ENCODE results near the gene CASP6.
"Not testable (repeated sequence)": the region's sequence is repeated elsewhere in the genome, so short reads cannot be mapped to it uniquely, and the experiment has no call there.

The CASP6 gene

DNA sequence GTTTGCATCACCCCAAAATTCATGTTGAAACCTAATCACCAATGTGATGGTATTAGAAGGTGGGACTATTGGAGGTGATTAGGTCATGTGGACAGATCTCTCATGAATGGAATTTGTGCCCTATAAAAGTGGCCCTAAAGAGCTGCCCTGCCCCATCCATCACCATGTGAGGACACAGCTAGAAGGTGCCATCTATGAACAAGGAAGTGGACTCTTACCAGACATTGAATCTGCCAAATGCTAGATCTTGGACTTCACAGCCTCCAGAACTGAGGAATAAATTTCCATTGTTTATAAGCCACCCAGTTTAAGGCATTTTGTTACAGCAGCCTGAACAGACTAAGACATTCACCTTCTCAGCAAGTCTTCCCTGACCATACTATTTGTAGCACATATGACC is 19.1 kb upstream of the CASP6 start:
- no peak for DNase-seq
- intact Hi-C loops (cut with DNase I) = no loop called here

DNA sequence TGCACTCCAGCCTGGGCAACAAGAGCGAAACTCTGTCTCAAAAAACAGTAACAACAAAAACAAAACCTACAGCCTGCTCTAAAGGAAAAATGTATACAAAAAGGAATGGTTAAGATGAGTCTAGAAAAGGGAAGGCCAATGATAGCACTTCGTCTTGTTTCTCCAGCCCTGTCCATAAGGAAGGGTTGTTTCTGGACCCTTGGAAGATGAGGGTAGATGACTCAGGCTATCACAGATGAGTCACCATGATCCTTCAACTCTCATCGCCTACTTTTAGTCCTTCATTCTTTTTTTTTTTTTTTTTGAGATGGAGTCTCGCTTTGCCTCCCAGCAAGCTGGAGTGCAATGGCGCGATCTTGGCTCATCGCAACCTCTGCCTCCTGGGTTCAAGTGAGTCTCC is 17.8 kb upstream of the CASP6 start:
- no peak for DNase-seq
- intact Hi-C loops (cut with DNase I) = no loop called here

DNA sequence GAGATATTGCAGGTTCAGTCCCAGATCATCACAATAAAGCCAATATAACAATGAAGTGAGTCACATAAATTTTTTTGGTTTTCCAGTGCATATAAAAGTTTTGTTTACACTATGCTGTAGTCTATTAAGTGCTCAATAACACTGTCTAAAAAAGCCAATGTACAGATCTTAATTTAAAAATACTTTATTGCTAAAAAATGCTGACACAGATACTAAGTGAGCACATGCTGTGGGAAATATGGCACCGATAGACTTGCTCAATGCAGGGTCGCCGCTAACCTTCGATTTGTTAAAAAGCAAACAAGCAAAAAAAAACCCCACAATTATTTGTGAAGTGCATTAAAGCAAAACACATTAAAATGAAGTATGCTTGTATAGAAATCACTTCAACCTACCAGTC is 16.4 kb upstream of the CASP6 start:
- no peak for DNase-seq
- intact Hi-C loops (cut with DNase I) = no loop called here

DNA sequence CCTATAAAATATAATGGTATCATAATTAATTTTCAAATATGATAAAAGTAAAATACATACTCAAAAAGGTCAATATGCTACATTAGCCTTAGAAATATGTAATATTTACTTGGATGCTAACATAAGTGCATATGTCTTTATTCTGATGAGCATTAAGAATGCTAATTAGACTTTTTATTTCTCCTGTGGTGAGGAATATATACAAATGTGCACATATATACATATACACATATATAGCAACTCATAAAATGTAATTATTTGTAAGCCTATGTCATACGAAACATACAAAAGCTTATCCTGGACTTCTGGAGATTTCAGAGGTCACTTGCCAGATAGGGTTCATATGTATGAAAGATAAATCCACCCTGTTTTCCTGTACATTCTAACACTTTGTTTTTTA is 15.5 kb upstream of the CASP6 start:
- DNase-seq = no peak
- intact Hi-C loops (cut with DNase I) = no loop called here

DNA sequence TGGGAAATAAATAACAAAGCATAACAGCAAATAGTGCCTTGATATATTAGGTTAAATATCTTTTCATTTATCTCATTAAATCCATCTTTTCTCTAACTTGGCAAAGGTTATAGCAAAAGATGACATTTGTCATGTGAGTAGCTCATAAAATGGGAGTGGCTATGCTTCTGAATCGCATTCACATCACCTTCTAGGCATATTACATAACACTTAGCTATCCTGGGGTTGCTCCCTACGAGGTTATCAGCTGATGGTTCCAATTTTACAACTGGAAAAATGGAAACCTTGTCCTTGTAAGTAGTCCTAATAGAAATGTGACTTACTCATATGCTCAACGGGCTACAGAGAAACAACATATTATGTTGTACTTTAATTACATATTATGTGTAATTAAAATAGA is 10.3 kb upstream of the CASP6 start:
- intact Hi-C loops (cut with DNase I) = no loop called here
- DNase-seq = no peak

DNA sequence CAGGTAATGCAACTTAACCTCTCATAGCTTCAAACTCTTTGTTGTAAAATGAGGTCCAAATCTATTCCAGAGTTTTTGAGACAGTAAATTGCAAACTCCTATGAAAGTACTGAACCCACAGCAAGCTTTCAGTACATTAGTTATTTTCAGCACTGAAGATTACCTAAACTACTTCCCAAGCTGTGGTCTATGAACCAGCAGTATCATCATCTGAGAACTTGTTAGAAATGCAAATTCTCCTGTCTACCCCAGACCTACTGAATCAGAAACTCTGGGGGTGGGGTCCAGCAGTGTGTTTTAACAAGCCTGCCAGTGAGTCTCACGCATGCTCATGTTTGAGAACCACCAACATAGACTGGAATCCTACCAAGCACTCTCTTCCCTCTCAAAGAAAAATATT is 5.7 kb upstream of the CASP6 start:
- intact Hi-C loops (cut with DNase I) = loop anchor here (10.0 kb wide), 3 partner anchors 96 to 274 kb away; partner anchors contain the start of genes CFI and SEC24B
- DNase-seq = no peak

DNA sequence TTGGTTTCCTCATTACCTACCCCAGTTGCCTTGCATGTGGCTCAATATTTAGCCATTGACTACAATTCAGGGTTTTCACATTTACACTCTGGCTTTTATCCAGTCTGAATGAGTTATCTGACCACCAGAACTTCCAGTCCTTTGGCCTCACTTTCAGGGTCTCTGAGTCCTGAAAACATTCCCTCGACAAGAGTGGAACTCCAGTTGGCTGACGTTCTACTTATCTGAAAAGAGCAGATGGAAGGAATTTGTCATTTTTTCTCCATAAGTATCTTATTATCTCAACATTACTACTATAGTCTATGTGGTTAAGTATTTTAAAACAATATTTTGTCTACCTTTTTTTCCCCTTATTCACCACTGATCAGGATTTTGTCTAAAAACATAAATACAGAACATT is 5.2 kb upstream of the CASP6 start:
- intact Hi-C loops (cut with DNase I) = loop anchor here (10.0 kb wide), 3 partner anchors 96 to 274 kb away; partner anchors contain the start of genes CFI and SEC24B
- no peak for DNase-seq

DNA sequence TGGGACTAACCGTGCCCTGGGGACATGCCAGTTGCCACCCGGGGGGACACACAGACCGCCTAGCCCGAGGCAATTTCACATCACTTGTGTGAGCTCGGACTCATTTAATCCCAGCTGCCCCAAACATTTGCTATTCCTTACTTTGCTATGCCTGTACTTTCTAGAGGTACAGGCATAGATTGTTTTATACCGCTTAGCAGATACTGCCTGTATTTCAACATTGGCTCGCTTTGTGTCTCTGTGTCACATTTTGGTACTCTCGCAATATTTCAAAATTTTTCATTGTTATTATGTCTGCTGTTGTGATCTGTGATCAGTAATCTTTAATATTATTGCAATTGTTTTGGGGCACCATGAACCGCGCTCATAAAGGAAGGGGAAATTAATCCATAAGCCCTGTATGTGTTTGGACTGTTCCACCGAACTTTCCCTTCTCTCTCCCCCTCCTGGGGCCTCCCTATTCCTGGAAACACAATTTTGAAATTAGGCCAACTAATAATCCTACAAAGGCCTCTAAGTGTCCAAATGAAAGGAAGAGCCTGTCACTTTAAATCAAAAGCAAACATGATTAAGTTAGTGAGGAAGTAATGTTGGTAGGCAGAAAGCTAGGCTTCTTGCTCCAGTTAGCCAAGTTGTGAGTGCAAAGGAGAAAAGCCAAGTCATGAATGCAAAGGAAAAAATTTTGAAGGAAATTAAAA is 568 bp upstream of the CASP6 start:
- DNase-seq = no peak
- intact Hi-C loops (cut with DNase I) = loop anchor here (10.0 kb wide), 3 partner anchors 101 to 271 kb away; partner anchors contain the start of genes CFI and SEC24B

DNA sequence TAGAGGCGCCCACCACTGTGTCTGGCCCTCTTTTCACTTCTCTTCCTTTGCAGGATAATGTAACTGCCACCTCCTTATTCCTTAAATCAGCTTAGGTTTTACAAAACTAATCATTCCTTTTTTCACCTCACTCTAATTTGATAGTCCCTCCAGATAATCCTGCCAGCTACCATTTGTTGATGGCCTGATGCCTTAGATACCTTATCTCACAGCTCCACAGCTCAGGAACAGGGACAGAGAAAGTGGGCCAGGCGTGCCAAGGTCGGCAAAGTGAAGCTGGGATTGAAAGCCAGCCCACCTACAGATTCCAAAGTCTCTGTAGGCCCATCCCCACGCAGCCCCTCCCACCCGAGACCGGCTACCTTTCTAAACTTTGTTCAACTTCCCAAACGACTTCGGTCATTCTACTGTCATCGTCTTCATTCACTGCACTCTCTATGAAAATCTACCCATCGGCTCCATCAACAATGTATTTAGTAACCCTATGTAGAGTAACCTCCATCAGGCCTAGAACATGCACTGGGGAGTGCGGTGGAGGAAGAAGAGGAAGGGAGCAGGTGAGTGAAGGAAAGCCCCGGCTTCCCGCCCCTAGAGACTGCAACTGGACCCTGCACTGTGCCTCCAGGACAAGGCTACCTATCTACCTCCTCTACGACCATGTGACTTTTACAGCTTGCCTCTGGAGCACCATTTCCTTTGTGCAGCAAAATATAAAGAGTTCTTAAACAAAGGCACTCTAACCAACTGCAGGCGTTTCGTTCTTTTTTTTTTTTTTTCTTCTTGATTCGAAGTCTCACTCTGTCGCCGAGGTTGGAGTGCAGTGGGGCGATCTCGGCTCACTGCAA is 1.5 kb downstream of the CASP6 start:
- no peak for DNase-seq
- intact Hi-C loops (cut with DNase I) = loop anchor here (10.0 kb wide), 3 partner anchors 103 to 273 kb away; partner anchors contain the start of genes CFI and SEC24B

DNA sequence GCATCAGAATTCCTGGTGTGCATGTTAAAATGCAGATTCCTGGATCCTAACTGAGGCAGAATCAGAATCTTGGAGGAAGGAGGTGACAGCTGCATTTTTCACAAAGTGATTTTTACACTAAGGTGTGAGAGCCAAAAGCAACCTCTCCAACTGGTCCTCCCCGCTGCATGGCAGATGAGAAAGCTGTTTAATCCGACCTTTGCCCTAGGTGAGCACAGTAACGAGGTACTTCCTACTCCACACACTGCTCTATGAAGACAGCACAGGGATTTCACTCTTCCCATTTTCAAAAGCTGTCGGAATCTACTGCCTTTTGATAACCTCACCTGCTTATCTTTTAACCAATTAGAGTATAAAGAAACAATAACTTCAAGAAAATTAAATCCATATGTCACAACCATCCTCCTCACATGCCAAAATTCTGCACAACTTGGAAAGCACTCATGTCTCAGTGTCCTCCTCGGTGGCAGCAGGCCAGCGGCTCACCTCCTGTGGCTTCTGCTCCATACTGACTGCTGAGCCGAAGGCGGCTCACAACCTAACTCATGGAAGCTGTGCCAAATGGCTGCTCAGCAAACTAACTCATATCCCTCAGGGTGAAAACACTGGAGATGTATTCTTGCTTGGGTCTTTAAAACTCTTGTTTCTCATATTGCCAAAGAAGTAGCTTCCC is 3.6 kb downstream of the CASP6 start:
- intact Hi-C loops (cut with DNase I) = loop anchor here (10.0 kb wide), 3 partner anchors 105 to 275 kb away; partner anchors contain the start of genes CFI and SEC24B
- DNase-seq = no peak

DNA sequence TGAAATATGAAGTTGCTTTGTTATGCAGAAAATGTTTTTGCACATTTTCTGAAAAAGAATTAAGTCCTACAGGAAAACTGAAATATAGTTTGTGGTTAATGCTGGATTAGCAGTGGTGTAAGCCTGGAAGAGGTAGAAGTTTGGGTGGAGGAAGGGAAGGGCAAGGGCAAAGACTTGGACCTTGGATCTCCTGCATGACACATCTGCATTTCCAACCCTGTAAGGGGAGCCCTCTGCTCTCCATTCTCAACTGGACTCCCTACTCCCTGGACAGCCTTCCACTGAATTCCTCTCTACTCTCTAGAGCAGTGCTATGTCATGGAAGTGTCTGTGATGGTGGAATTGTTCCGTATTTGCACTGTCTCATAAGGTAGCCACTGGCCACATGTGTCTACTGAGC is 4.6 kb downstream of the CASP6 start:
- intact Hi-C loops (cut with DNase I) = no loop called here
- no peak for DNase-seq

DNA sequence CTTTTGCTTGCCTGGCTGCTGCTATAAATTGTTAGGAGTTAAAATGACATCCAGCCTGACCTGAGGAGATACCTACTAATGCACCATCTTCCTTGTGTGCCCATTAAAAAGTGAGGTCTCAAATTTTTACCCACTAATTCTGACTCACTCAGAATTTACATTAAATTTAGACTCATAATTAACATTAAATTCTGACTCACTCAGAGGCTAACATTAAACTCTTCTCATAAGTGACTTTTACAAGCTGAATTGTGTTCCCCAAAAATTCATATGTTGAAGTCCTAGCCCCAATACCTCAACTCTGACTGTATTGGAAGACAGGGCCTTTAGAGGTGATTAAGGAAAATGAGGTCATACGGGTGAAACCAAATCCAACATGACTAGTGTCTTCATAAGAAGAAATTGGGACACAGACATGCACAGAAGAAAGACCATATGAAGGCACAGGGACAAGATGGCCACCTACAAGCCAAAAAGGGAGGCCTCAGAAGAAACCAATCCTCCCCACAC is 11.8 kb downstream of the CASP6 start:
- intact Hi-C loops (cut with DNase I) = no loop called here
- no peak for DNase-seq

DNA sequence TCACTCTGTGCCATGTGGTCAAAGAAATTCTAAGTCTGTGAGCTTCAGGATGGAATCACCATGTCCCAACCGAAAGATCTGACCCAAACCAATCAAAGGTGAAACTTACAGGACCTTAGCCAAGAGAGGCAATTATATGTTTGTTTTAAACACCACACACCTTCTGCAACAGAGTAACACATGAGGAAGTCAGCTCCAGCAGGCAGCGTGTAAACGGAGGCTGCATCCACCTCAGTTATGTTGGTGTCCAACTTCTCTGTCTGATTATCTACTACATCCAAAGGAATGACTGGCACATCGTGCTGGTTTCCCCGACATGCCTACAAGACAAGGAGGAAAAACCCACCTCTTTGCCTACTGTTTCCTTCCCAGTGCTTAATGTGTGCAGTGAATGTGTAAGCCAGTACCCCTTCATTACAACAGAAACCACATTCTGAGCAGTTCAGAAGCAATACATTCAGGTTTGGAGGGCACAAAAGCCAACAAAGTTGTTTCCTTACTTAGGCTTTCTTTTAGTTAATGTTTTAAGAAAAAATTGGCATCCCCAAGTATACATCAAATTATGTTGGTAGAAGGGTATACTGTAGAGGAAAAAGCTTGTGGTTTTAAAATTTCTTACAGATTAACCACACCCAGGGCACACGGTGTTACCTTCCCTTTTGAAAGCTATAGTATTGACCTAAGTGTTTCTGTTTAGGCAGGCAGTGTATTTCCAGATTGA is 12.4 kb downstream of the CASP6 start:
- no peak for DNase-seq
- intact Hi-C loops (cut with DNase I) = no loop called here

DNA sequence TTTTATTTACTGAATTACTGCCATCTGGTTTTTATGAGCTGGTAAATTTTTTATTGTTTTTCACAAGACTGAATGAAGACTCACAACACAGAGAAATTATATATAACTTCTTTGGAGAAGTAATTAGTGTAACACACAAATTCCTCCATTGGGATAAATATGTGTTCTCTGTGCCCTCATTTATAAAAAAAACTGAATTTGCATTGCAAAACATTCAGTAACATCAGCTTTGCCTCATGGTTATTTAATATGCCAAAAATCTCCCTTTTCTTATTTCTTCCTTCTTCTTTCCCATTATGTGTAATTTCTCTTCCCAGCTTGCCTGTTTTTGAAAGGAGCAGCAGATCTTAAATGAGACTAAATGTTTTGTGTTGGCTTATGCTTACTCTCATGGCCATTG is 18.5 kb downstream of the CASP6 start:
- no peak for DNase-seq
- intact Hi-C loops (cut with DNase I) = no loop called here

DNA sequence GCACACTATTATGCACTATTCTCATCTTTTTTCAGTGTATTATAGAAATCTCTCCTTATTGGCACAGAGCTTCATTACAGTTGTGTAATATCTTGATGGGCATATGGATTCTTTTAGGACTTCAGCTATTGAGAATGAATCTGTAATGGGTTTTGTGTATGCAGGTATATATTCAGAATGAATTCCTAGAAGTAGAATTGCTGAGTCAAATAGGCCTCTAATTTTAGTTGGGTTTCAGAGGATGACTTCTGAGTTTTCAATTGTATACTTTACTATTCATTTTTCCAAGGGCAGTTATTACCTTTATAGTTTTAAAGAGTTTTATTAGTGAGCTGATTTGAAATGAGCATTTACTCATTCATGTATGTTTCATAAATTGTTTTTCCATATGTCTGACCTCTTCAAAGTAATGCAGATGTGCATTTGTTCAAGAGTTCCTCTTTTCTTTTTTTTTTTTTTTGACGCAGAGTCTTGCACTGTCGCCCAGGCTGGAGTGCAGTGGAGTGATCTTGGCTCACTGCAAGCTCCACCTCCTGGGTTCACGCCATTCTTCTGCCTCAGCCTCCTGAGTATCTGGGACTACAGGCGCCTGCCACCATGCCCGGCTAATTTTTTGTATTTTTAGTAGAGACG is 19.5 kb downstream of the CASP6 start:
- intact Hi-C loops (cut with DNase I) = no loop called here
- no peak for DNase-seq

DNA sequence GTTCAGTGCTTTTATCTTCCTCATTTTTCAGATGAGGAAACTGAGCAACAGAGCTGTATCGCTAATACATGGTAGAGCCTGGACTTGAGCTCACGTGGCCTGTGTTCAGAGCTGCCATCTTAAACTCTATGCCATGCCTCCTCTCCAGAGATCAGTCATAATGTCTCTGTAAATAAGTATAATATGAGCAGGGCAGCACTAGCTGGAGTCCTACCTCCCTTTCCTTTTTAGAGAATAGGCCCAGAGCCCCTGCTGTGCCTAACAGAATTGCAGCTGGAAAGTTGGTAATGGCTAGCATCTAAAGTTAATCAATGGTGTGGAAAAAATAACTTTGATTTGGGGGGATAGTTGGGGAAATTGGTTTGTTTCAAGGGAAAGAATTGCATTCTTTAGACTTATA is 20.4 kb downstream of the CASP6 start:
- no peak for DNase-seq
- intact Hi-C loops (cut with DNase I) = no loop called here

DNA sequence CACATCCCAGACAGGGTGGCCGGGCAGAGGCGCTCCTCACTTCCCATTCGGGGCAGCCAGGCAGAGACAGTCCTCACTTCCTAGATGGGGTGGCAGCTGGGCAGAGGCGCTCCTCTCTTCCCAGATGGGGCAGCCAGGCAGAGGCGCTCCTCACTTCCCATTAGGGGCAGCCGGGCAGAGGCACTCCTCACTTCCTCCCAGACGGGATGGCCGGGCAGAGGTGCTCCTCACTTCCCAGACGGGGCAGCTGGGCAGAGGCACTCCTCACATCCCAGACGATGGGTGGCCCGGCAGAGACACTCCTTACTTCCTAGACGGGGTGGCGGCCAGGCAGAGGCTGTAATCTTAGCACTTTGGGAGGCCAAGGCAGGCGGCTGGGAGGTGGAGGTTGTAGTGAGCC is 24.3 kb downstream of the CASP6 start:
- intact Hi-C loops (cut with DNase I) = not testable (repeated sequence)
- DNase-seq = peak in 1 of 10 donors; percentile 72

DNA sequence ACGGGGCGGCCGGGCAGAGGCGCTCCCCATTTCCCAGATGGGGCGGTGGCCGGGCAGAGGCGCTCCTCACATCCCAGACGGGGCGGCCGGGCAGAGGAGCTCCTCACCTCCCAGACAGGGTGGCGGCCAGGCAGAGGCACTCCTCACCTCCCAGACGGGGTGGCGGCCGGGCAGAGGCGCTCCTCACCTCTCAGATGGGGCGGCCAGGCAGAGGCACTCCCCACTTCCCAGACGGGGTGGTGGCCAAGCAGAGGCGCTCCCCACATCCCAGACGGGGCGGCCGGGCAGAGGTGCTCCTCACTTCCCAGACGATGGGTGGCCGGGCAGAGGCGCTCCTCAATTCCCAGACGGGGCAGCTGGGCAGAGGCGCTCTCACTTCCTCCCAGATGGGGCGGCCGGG is 24.8 kb downstream of the CASP6 start:
- peak in 1 of 10 donors; percentile 82 for DNase-seq
- intact Hi-C loops (cut with DNase I) = not testable (repeated sequence)

DNA sequence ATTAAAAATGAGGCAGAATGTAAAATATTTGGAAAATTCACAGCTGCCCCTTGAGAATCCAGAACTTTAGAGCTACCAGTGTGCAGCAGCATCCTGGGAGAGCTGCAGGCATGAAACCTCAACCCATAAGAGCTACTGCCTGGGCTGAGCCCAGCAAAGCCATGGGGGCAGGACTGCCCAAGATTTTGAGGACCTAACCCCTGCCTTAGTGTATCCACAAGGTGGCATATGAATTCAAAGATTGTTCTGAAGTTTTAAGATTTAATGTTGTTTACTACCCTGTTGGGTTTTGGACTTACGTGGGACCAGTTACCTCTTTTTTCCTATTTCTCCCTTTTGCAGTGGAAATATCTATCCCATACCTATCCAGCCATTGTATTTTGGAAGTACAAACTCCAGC is 26.4 kb downstream of the CASP6 start:
- intact Hi-C loops (cut with DNase I) = no loop called here
- DNase-seq = no peak

DNA sequence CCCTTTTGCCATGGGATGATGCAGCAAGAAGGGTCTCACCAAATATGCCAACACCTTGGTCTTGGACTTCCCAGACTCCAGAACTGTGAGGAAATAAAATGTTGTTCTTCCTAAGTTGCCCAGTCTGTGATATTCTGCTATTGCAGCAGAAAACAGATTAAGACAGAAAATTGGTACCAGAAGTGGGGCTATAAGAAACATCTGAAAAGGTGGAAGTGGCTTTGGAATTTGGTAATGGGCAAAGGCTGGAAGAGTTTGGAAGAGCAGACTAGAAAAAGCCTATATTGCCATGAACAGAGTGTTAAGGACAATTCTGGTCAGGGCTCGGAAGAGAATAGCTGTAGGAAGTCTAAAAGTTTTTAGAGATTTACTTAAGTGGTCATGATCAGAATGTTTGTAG is 27.4 kb downstream of the CASP6 start:
- no peak for DNase-seq
- intact Hi-C loops (cut with DNase I) = no loop called here

All from posterior cingulate gyrus (tissue), 11 donors.